ENCODE results near the gene SPATA3.
"Not testable (repeated sequence)": the region's sequence is repeated elsewhere in the genome, so short reads cannot be mapped to it uniquely, and the experiment has no call there.

Gene SPATA3

GRCh38 chr2:231018184-231018583, 22.3 kb downstream of the SPATA3 start:
- H3K27ac ChIP-seq, result no peak overlapping the region
- H3K36me3 ChIP-seq, result no peaks in the 10 kb centered on the region
- no peaks in the 10 kb centered on the region for H3K4me1 ChIP-seq (ENCODE audit: control insufficient read depth in 1 of 2, insufficient read depth in 1 of 2, low read depth in 1 of 2, low read length in 1 of 2)
- no peak overlapping the region for H3K4me3 ChIP-seq (ENCODE audit: low read depth in 1 of 2, low read length in 1 of 2)
- no peaks in the 10 kb centered on the region for H3K9me3 ChIP-seq
- peaks cover 8% of the 10 kb centered on the region for H3K27me3 ChIP-seq
- no peak for TF ChIP-seq CTCF (IDR thresholded peaks at IDR 0.05)

DNA sequence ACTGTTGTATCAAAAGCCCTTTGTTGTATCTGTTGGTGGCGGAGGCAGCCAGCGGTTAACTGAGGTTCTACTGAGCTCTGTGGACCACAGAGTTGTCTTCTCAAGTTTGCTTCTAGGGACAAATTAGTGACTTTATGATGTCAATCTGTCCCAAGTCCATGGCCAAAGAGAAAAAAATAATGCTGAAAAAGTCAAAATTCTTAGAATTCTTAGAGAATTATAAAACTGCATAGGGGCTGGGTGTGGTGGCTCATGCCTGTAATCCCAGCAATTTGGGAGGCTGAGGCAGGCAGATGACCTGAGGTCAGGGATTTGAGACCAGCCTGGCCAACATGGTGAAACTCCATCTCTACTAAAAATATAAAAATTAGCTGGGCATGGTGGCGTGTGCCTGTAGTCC, 29.1 kb downstream of the SPATA3 start:
- H3K4me1 ChIP-seq (ENCODE audit: control insufficient read depth in 1 of 2, insufficient read depth in 1 of 2, low read depth in 1 of 2, low read length in 1 of 2); H3K36me3 ChIP-seq; H3K27ac ChIP-seq; H3K9me3 ChIP-seq; H3K4me3 ChIP-seq (ENCODE audit: low read depth in 1 of 2, low read length in 1 of 2): not testable (repeated sequence)
- H3K27me3 ChIP-seq, result peaks cover 17% of the 10 kb centered on the region

- no peaks in the 10 kb centered on the region for H3K4me1 ChIP-seq (ENCODE audit: control insufficient read depth in 1 of 2, insufficient read depth in 1 of 2, low read depth in 1 of 2, low read length in 1 of 2)
- no peak for TF ChIP-seq CTCF (IDR thresholded peaks at IDR 0.05)
- no peak overlapping the region for H3K4me3 ChIP-seq (ENCODE audit: low read depth in 1 of 2, low read length in 1 of 2)
- peaks cover 42% of the 10 kb centered on the region for H3K27me3 ChIP-seq
- H3K9me3 ChIP-seq, result no peaks in the 10 kb centered on the region
- H3K36me3 ChIP-seq, result no peaks in the 10 kb centered on the region
- no peak overlapping the region for H3K27ac ChIP-seq
Measured at GRCh38 chr2:231028889-231029288, 33.0 kb downstream of the SPATA3 start.

- no peak overlapping the region for H3K4me3 ChIP-seq (ENCODE audit: low read depth in 1 of 2, low read length in 1 of 2)
- no peaks in the 10 kb centered on the region for H3K36me3 ChIP-seq
- H3K27ac ChIP-seq, result no peak overlapping the region
- H3K9me3 ChIP-seq, result no peaks in the 10 kb centered on the region
- no peaks in the 10 kb centered on the region for H3K4me1 ChIP-seq (ENCODE audit: control insufficient read depth in 1 of 2, insufficient read depth in 1 of 2, low read depth in 1 of 2, low read length in 1 of 2)
- H3K27me3 ChIP-seq, result peaks cover 49% of the 10 kb centered on the region
- TF ChIP-seq CTCF (IDR thresholded peaks at IDR 0.05), result no peak
Measured at GRCh38 chr2:231029563-231029962, 33.6 kb downstream of the SPATA3 start.

- H3K4me3 ChIP-seq (ENCODE audit: low read depth in 1 of 2, low read length in 1 of 2), result no peak overlapping the region
- no peak for TF ChIP-seq CTCF (IDR thresholded peaks at IDR 0.05)
- H3K27me3 ChIP-seq, result peaks cover 60% of the 10 kb centered on the region
Measured at GRCh38 chr2:231030725-231031124, 34.8 kb downstream of the SPATA3 start.

GRCh38 chr2:231032575-231033140, 36.7 kb downstream of the SPATA3 start:
- no peak for TF ChIP-seq CTCF (IDR thresholded peaks at IDR 0.05)
- Histone ChIP-seq H3K27me3 (peaks cover 67% of the 10 kb centered on the region), H3K27ac (no peak overlapping the region), H3K36me3 (no peaks in the 10 kb centered on the region), H3K4me1 (ENCODE audit: control insufficient read depth in 1 of 2, insufficient read depth in 1 of 2, low read depth in 1 of 2, low read length in 1 of 2) (no peaks in the 10 kb centered on the region), H3K9me3 (no peaks in the 10 kb centered on the region), H3K4me3 (ENCODE audit: low read depth in 1 of 2, low read length in 1 of 2) (no peak overlapping the region)

More at GRCh38 chr2:231030725-231031124, 34.8 kb downstream of the SPATA3 start:
- Histone ChIP-seq H3K9me3 (no peaks in the 10 kb centered on the region), H3K4me1 (ENCODE audit: control insufficient read depth in 1 of 2, insufficient read depth in 1 of 2, low read depth in 1 of 2, low read length in 1 of 2) (no peaks in the 10 kb centered on the region), H3K36me3 (no peaks in the 10 kb centered on the region), H3K27ac (no peak overlapping the region)
